Stimulated activated CD8-positive, alpha-beta memory T cell treated with anti-CD3 and anti-CD28 coated beads, Interleukin-12 subunit alpha, Interleukin-12 subunit beta, amount 100 ng/mL, for 4 hours (primary cell): ENCODE results near the gene SGMS1.
"Not testable (repeated sequence)": the region's sequence is repeated elsewhere in the genome, so short reads cannot be mapped to it uniquely, and the experiment has no call there.

Source experiments
- DNase-seq: peaks from one replicate; pipeline ENCODE4 v3.0.0-alpha.2; 2020; ENCODE audit warnings: low read depth

SGMS1 gene

GRCh38 chr10:50510517-50511473, 113.0 kb downstream of the SGMS1 start:
- no peak for DNase-seq

- no peak for DNase-seq
Measured at GRCh38 chr10:50508315-50509051, 115.3 kb downstream of the SGMS1 start.

DNA sequence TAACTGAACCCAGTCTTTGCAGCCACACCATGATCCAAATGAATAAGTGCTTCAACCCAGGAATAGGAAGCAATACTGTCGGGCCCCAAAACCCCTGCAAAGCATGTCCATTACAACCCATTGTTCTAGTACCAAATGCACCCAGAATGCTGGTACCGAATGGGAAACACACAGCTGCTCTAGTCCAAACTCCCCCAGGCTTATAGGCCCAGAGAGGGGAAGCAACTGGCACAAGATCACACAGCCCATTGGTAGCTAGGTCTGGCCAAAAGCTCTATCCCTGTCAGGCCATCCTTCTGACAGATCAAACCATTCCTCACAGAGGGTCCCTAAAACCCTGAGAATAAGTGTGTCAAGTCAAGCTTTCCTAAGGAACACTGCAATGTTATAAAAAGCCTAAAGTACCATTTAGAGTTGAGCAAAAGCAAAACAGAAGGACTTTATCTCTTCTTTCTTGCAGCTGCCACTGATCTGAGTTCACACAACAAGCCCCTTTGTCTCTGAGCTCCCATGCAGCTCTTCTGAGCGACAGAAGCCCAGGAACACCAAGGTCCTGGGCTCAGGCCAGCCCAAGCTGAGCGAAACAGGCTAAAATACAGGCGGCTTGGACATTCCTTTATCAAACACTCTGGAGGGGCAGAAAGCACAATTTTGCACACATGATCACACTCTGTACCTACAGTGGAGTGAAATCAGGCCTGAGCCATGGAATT, 116.7 kb downstream of the SGMS1 start:
- DNase-seq = no peak

- DNase-seq = no peak
Measured at GRCh38 chr10:50504389-50504788, 119.4 kb downstream of the SGMS1 start.

- DNase-seq = no peak
Measured at GRCh38 chr10:50503661-50504320, 120.0 kb downstream of the SGMS1 start.

DNA sequence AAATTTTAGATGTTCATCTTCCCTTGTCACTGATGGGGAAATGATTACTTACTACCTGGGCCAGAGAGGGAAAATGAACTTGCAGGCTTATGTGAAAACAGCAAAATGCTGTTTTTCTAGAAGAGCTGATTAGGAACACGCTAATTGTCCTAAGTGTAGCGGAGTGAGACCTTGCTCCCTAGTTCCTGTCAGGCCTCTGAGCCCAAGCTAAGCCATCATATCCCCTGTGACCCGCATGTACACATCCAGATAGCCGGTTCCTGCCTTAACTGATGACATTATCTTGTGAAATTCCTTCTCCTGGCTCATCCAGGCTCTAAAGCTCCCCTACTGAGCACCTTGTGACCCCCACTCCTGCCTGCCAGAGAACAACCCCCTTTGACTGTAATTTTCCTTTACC, 120.6 kb downstream of the SGMS1 start:
- DNase-seq = not testable (repeated sequence)

DNA sequence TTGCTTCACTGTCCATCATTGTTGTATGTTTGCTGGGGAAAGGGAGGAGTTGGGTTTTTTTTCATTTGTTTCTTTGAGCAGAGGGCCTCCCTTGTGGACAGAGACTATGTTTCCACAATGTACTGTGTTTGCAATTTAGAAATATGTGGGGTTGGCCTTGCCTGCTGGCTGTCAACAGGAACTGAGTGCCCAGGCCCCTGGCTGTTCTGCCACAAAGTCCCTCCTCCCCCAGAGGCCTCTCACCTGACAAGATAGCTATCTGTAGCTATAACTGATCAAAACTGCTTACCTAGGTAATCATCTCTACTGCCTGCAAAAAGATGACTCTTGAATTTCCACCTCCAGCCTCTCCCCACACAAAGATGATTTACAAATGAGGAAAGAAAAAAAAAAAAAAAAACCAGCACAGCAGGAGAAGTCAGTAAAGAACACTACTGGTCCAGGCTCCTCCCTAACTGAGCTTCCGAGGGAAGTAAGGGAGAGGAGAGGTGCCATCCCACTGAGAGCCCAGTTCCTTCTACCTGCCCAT, 121.8 kb downstream of the SGMS1 start:
- DNase-seq = no peak

- DNase-seq = no peak
Measured at GRCh38 chr10:50501478-50501877, 122.3 kb downstream of the SGMS1 start.

DNA sequence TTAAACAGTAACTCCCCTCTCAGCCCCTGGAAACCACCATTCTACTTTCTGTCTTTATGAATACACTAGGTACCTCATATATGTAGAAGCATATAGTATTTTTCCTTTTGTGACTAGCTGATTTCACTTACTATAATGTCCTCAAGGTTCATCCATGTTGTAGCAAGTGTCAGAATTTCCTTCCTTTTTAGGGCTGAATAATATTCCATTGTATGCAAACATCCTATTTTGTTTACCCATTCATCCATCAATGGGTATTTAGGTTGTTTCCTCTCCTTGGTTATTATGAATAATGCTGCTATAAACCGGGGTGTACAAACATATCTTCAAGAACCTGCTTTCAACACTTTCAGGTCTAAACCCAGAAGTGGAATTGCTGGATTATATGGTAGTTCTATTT, 125.3 kb downstream of the SGMS1 start:
- no peak for DNase-seq

- DNase-seq = no peak
Measured at GRCh38 chr10:50497758-50498157, 126.0 kb downstream of the SGMS1 start.

DNA sequence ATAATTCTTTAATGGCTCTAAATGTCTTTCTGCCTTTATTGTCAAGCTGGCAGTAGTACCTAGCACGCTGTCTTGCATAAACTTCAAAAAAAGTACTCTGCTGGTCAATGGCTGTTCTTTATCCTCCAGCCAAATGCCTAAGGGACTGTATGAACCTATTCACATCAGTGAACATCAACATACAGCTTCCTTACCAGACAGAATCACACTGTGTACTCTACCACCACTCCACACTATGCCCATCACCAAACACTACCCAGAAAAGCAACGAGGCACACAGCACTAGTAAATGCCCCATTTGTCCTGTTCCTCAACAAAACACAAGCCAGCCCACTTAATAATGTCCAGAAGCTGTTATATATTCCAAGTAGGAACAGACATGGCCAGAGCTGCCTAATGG, 127.5 kb downstream of the SGMS1 start:
- no peak for DNase-seq

GRCh38 chr10:50490241-50490640, 133.5 kb downstream of the SGMS1 start:
- no peak for DNase-seq

DNA sequence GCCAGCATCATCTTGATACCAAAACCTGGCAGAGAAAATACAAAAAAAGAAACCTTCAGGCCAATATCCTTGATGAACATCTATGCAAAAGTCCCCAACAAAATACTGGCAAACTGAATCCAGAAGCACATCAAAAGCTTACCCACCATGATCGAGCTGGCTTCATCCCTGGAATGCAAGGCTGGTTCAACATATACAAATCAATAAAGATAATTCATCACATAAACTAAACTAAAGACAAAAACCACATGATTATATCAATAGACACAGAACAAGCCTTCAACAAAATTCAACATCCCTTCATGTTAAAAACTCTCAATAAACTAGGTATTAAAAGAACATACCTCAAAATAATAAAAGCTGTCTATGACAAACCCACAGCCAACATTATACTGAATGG, 139.2 kb downstream of the SGMS1 start:
- DNase-seq = not testable (repeated sequence)

GRCh38 chr10:50480054-50481007, 143.4 kb downstream of the SGMS1 start:
- DNase-seq = no peak

GRCh38 chr10:50477287-50478203, 146.2 kb downstream of the SGMS1 start:
- DNase-seq = no peak

- no peak for DNase-seq
Measured at GRCh38 chr10:50473756-50474155, 150.0 kb downstream of the SGMS1 start.

DNA sequence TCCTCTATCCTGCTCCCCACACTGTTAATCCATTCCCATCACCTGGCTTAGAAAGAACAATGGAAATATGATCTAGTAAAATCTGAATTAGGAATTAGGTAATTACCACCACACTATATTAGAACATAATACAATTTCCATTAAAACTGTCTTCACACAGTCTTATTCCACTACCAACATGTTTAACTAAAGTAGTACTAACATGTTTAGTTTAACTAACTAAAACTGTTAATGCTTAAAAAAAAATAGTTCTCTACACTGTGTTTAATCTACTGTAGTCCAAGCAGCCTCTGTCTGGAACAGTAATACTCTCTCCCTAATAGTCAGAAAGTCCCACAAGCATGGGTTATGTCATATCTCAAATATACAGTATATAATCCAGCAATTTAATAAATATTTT, 150.8 kb downstream of the SGMS1 start:
- no peak for DNase-seq

- DNase-seq = no peak
Measured at GRCh38 chr10:50471583-50471975, 152.2 kb downstream of the SGMS1 start.

DNA sequence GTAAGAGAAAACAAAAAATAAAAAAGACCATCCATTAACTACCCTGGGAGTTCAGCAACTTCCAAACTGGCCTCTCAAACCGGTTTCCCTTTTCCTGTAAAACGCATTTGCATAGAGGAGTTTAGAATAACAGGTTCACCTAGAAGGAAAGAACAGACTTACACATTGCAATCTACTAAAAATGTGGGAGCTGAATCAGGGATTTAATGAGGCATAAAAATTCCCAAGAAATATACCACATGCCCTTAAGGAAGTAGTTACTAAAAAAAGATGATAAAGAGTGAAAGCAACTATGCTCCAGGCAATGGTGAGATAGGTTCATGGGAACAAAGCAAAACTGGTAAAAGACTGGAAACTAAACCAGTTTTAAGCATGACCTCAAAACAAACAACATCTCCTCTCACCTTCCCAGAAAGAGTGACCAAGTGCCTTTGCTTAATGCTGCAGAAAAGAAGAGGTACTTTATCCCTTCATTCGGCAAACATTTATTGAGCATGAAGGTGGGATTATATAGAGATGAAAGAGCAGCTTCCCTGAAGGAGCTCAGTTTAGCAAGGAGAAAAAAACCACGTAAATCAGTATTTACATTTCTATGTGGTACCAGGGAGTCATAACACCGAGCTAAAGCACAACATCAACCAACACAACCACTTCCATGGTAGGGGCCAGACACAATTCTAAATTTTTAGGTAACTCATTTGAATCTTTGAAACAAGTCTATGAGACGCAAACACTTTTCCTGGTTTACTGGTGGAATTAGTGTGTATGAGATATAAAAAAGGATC, 152.8 kb downstream of the SGMS1 start:
- DNase-seq = no peak
